SK-N-SH (cell line): ENCODE results near the gene WWOX.
"Not testable (repeated sequence)": the region's sequence is repeated elsewhere in the genome, so short reads cannot be mapped to it uniquely, and the experiment has no call there.

Experiments used
- CHD2 ChIP-seq: fragments of 150-350 bp; IDR thresholded peaks from 2 replicates; pipeline ENCODE4 v1.6.1; 2018; ENCODE audit warnings: low read length; ENCODE audit not compliant: partially characterized antibody
- ELF1 ChIP-seq: IDR thresholded peaks from 2 replicates; pipeline ENCODE4 v1.4.0; 2012
- GATA2 ChIP-seq: sonication (generic); formaldehyde crosslinking; IDR thresholded peaks from 2 replicates; pipeline ENCODE4 v1.5.0; 2020; ENCODE audit warnings: mild to moderate bottlenecking, missing genetic modification reagents
- MXI1 ChIP-seq: IDR thresholded peaks from 2 replicates; pipeline ENCODE4 v1.6.1; 2012; ENCODE audit warnings: mild to moderate bottlenecking, low read depth, low read length, improper control_type of control experiment
- NRF1 ChIP-seq: IDR thresholded peaks from 2 replicates; pipeline ENCODE4 v1.6.1; 2012; ENCODE audit warnings: low read depth, mild to moderate bottlenecking, low read length
- POLR2AphosphoS5 ChIP-seq: IDR thresholded peaks from 2 replicates; pipeline ENCODE4 v1.6.1; 2012; ENCODE audit warnings: low read depth, low read length
- TAF1 ChIP-seq: IDR thresholded peaks from 2 replicates; pipeline ENCODE4 v1.6.1; 2012; ENCODE audit warnings: low read depth, mild to moderate bottlenecking, low read length, moderate library complexity, borderline replicate concordance
- YY1 ChIP-seq: IDR thresholded peaks from 2 replicates; pipeline ENCODE4 v1.4.0; 2012; ENCODE audit warnings: low read depth, mild to moderate bottlenecking
- ZBTB33 ChIP-seq: IDR thresholded peaks from 2 replicates; pipeline ENCODE4 v1.4.0; 2012; ENCODE audit warnings: low read depth, borderline replicate concordance
- TF ChIP-seq, protein P1 (sequence below): fragments of 200-600 bp; sonication (generic); IDR thresholded peaks from 2 replicates; pipeline ENCODE4 v1.6.1; 2017; ENCODE audit warnings: antibody characterized with exemption, mild to moderate bottlenecking, moderate library complexity
- TF ChIP-seq, protein P2 (sequence below): IDR thresholded peaks from 2 replicates; pipeline ENCODE4 v1.4.0; 2012; ENCODE audit warnings: low read depth, borderline replicate concordance

DNA sequence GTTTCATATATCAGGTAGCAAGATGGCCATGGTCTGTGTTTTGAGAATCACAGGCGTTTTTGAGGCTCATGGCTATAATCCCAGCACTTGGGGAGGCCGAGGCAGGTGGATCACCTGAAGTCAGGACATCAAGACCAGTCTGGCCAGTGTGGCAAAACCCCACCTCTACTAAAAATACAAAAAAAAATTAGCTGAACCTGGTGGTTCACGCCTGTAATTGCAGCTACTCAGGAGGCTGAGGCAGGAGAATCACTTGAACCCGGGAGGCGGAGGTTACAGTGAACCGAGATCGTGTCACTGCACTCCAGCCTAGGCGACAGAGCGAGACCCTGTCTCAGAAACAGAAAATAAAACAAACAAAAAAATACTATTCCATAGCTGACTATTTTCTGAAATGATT, 415.4 kb downstream of the WWOX start:
- TF ChIP-seq POLR2AphosphoS5; GATA2 (CRISPR knock-in tag); ZBTB33; YY1; TAF1; MXI1; CHD2; NRF1; ELF1: not testable (repeated sequence)
- TF ChIP-seq, protein P1, sequence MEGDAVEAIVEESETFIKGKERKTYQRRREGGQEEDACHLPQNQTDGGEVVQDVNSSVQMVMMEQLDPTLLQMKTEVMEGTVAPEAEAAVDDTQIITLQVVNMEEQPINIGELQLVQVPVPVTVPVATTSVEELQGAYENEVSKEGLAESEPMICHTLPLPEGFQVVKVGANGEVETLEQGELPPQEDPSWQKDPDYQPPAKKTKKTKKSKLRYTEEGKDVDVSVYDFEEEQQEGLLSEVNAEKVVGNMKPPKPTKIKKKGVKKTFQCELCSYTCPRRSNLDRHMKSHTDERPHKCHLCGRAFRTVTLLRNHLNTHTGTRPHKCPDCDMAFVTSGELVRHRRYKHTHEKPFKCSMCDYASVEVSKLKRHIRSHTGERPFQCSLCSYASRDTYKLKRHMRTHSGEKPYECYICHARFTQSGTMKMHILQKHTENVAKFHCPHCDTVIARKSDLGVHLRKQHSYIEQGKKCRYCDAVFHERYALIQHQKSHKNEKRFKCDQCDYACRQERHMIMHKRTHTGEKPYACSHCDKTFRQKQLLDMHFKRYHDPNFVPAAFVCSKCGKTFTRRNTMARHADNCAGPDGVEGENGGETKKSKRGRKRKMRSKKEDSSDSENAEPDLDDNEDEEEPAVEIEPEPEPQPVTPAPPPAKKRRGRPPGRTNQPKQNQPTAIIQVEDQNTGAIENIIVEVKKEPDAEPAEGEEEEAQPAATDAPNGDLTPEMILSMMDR, result not testable (repeated sequence)
- TF ChIP-seq, protein P2, sequence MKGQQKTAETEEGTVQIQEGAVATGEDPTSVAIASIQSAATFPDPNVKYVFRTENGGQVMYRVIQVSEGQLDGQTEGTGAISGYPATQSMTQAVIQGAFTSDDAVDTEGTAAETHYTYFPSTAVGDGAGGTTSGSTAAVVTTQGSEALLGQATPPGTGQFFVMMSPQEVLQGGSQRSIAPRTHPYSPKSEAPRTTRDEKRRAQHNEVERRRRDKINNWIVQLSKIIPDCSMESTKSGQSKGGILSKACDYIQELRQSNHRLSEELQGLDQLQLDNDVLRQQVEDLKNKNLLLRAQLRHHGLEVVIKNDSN, result not testable (repeated sequence)
